HG02870 (cell line): ENCODE data around the gene ARHGAP6.

Experiments
- ATAC-seq: cut with Tn5 transposase; IDR thresholded peaks from one replicate; pipeline ENCODE4 v1.9.1; 2021; ENCODE audit warnings: mild to moderate bottlenecking, moderate library complexity; ENCODE audit not compliant: unreplicated experiment

ARHGAP6 gene

DNA sequence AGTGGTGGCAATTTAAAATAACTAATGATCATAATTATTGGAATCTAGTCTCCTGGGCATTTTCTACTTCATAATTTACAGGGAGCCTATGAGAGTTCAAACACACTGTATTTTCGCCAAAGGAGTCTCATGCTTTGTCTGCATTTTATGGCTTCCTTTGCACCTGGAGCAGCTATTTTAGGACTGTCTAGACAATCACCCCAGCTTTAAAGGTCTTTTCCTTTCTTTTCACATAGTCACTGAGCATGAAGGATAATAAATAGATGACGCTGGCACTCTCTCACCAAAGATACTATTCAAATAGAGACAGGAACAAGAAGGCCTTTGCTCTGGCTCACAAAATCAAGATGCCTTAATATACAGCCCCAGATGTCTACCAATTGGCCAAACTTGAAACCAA, 329.5 kb downstream of the ARHGAP6 start:
- ATAC-seq, result no peak

DNA sequence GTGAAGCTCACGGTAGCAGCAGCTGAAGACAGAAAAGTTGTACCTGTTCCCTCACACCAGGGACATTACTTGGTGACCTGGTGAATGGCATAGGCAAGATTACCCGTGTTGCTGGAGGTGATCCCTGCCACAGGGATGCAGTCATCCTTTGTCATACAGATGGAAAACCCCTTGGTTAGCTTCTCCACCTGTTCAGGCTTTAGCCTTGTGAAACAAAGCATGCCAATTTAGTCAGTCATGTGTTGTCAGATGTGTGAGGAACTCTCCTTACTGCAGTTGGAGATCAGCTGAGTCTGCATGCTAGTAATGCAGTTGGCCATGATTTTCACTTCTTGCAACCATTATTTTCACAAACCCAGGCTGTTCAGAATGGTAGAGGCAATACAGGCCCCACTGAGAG, 331.6 kb downstream of the ARHGAP6 start:
- no peak for ATAC-seq

DNA sequence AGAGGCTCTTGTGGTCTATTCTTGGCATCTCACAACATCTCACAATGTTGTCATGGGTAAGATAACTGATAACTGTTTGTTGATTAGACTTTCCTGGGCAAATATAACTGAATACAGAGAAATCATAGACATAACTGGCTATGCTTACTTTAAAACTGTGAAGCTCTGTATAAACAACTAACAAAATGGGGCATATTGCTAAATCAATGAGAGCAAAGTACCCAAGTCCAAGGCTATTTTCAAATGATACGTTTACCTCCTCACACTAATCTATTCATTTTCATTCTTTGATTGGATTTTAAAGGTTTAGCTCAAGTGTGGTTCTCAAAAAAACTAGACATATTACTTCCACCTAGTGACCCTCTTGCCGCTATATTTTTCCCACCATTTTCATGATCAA, 333.9 kb downstream of the ARHGAP6 start:
- ATAC-seq, result no peak

DNA sequence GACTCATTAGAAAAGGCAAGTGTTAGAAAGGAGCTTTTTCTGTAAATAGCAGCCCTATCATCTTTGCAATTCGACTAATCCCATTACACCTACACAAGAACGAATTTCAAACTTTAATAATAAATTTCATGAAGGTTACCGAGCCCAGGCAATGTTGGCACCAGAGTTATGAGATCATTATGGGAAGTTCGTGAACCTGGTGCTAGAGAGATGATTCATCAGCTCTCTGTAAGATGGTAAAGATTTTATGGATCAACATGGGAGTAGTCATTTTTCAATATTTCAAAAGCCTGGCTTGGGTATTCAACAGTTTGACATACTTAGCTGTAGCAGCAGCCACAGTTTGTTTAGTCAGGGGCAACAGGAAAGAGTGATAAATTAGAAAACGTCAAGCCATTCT, 336.7 kb downstream of the ARHGAP6 start:
- ATAC-seq, result no peak

DNA sequence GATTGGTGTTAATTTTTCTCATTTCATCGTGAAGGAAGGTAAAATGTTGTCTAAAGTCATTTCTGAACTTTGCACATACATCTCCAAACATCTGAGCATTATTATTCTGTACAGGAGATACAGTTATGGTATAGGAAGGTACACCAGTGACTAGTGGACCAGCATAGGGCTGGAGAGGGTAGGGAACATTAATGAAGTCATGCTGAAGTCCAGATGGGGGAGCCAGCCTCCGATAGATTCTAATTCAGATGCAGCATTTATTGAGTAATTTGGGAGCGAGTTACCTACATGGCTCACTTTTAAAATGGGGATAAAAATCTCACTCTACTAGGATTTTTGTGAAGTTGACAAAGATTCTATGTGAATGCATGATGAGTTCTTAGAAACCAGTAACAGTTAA, 337.6 kb downstream of the ARHGAP6 start:
- ATAC-seq, result no peak

DNA sequence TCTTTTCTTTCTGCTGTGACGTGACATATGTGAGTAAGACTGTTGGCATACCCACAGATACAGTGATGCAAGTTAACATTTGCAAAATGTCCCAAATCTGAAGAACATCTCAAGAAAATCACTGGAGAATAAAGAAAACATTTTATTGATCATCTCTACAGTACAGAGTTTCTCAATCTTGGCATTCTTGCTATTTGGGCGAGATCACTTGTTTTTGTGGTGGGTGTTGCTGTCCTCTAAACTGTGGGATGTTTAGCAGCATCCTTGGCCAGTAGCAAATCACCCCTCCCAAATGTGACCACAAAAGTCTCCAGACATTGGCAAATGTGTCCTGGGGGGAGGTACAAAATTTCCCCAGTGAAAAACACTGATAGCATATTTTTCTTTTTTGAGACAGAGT, 343.7 kb downstream of the ARHGAP6 start:
- ATAC-seq, result no peak

DNA sequence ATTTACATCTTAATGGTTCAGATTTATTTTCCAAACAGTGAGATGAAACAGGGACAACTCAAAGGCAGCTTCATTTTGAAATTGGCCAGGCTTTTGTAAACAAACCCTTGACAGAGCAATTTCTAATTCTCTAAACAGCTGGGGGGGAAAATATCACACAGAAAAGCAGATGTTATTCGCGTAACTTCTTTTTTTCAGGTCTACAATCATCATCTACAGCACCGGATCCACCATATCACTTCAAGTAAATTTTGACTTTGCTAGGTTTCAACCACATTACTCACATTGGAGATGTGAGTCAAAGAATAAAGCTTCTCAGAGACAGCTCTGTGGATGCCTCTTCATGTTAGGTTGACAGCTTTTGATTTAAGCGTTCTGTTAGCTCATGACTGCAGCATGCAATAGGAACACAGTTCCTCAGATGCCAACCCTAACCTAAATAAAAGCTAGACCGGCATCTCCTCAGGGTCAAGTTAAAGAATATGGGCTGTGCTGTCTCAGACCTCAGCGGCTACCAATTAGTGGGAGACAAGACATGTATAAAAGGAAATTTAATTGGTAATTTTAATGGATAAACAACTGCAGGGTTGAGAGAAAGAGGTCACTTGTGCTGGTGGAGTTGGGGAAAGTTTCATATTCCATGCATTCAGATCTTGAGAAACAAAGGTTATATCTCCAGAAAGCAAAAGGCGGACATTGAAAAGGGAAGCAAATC, 345.8 kb downstream of the ARHGAP6 start:
- ATAC-seq, result peak; percentile 55

DNA sequence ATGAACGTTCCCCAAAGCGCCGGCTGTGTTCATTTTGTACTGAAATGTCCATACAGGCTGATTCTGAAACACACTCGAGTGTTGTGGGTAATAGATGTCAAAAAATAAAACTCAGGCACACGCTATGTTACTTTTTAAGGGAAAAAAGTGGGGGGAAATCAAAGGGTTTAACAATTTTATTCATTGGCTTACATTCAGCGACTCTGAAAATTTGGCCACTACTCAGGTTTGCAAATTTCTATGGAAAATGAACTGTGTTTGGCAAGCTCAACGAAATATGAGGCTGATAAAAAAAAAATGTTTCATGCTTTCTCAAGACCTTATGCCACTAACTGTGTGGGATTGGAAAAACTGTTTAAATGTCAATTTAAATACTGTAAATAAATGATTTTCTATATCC, 354.0 kb downstream of the ARHGAP6 start:
- ATAC-seq, result no peak

DNA sequence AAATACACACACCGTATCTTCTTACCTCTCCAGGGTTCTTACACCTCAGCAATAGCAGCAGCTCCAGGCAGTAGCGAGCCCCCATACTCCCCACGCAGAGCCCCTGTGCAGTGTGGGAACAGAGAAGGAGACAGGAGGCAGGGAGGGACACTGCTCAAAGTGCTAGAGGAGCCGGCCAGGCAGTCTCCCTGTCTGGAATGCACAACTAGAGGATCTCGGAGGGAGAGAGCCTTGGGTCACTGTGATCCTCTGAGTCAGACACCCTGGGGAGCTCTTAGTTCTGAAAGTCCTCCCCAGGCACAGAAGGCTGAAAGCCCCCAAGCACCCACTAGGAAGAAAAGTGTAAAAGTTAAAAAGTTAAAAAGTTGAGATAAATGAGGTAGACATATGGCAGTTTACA, 356.5 kb downstream of the ARHGAP6 start:
- ATAC-seq, result no peak

DNA sequence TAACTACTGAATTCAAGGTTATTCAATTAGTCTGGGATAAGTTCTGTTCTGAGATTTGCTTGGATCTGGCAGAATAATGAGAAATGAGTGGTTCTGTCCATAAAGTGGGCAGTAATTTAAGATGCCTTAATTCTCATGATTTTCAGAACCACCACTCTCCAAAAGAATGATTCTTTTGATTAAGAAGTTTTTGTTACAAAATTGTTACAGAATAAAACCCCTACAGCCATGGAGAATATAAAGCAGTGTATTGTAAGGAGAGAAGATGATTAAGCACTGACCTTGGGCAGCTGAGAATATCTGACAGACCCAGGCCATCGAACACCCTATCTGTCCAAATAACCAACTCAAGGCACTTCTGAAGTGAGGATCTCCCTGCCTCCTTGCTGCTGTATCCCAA, 360.1 kb downstream of the ARHGAP6 start:
- no peak for ATAC-seq

DNA sequence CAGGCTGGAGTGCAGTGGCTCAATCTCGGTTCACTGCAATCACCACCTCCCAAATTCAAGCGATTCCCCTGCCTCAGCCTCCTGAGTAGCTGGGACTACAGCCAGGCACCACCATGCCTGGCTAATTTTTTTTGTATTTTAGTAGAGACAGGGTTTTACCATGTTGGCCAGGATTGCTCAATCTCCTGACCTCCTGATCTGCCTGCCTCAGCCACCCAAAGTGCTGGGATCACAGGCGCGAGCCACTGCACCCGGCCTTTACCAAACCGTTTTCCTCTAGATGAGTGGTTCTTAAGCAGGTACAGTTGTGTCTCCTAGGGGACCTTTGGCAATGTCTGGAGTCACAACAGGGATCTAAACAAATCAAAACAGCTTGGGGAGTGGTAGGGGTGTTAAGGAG, 360.9 kb downstream of the ARHGAP6 start:
- no peak for ATAC-seq

DNA sequence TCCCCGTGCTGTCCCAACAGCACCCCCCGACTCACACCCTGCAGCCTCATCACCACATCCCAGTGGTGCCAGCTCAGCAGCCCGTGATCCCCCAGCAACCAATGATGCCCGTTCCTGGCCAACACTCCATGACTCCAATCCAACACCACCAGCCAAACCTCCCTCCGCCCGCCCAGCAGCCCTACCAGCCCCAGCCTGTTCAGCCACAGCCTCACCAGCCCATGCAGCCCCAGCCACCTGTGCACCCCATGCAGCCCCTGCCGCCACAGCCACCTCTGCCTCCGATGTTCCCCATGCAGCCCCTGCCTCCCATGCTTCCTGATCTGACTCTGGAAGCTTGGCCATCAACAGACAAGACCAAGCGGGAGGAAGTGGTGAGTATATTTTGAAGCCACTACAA, 367.1 kb downstream of the ARHGAP6 start:
- no peak for ATAC-seq

DNA sequence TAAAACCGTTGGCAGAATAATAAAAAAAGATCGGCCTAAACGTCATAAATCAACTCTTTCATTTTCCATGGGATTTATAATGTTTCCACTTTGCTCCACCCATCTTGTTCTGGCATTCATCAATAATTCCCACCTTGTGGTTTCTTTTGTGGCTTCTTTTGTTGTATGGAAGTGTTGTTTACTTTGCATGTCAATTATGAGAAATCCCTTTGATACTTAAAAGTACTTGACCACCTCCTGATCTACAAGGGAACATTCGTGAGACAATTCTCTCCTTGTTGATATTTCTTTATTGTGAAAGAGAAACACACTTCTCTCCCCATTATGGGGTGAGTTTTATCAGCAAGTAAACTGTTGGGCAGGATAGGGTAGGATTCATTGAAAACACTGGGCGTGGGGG, 369.7 kb downstream of the ARHGAP6 start:
- no peak for ATAC-seq

DNA sequence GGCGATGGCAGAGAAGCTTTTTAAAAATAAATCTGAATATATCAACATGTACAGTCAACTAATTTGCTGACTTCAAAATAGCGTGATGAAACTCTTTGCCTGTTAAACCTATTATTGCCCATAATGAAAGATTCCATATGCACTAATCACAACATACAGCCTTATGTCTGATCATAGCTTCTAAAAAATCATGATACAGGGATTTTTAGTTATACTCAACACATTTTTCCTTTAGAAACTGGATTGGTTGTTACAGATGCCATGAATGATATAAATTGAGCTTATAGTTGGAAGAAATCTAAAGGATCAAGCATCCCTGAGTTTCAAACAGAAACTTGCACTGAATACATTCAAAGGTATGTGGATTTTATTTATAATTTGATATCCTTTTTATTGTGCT, 372.6 kb downstream of the ARHGAP6 start, which contains the start of gene AMELX:
TSS of gene AMELX (plus strand) at position 301 of the 400 bp plus-strand sequence. CDS start 1,376 bp downstream, outside the sequence.
- no peak for ATAC-seq

DNA sequence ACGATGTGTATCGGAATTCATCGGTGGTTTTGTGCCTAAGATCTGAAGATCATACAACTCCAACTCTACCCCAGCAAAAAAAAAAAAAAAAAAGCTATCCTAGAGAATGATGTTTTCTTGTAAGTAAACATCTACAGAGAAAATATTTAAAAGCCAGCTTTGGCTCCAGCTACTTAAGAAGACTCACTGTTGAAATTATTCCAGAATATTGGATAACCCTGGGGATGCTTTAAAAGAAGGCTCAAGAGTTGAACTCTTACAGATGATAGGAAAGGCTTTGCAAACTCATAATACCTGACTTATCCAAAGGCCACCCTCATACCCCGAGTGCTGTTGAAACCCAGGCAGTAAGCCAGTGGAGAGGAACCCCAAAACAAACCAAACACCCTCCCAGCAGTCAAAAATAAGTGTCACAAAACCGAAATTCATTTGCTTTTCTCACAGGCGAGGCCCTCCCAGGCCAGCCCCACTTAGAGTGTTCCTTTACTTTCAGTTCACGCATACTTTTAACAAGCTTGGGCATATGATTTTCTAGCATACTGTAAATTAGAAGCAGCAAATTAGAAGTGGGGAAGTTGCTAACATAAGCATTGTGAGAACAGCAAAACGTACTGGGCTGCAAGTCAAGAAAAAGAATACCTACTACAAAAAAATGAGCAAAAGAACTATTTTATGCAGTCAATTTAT, 375.2 kb downstream of the ARHGAP6 start:
- no peak for ATAC-seq

DNA sequence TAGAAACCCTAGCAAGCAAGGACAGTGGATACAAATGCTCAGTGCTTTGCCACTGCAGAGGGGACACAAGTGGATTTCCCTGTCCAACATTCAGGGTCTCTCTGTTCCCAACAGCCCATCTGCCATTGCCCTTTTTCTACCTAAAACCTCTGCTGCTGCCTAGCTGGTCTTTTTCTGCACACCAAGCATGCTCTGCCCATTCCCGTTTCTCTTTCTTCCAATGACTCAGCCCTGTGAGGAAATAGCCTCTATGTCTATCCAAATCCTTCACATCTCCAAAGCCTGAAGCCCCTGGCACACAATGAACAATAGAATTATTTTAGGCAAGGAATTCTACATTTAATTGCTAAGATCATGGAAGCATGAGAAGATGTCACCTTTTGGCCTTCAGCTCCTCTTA, 378.2 kb downstream of the ARHGAP6 start:
- no peak for ATAC-seq

DNA sequence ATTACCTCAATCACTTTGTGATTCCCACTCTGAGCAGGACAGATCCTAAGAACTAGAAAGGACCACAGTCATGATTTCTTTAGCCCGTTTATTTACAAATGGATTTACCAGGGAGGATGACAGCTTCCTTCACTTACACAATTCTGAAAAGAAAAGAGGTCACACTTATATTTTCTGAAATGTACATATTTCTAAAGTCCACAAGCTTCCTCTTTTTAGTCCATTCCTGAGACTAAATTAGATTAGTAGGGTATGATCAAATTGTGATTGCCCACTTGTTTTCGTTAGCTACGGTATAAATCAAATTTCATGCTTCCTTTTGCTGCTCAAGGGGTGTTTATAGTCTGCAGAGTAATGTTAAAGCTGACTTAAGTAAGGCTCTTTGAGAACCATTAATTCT, 380.1 kb downstream of the ARHGAP6 start:
- no peak for ATAC-seq

DNA sequence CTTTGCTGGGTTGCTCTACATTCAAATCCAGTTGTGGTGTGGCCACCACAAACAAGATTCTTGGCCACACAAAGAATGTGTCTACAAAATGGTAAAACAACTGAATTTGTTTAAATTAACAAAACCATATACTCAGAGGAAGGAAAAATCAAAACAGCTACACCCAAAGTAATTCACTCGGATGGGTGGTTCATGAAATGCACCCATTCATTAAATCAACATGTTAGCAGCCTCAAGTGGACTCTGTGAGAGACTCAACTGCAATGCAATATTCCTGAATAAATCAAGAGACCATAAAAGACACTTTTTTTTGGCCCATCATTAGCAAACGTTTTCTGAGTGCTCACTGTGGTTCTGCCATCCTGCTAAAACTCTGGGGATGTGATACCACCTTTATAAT, 383.7 kb downstream of the ARHGAP6 start:
- ATAC-seq, result no peak

DNA sequence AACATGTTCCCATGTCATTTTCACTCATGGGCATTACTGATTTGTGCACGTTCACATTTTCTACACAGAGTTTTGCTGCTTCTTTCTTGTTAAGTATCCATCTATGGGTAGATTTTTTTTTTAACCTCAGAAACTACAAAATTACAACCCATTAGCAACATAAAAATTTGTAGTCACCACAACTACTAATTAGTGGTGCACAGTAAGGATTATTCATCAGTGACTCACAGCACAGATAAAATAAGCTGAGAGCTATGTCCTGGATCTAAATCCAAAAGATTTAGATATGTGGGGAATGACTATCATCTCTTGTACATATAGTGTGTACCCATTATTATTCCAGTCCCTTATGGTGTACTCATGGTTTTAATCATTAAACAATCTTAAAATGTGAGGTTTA, 392.2 kb downstream of the ARHGAP6 start:
- ATAC-seq, result no peak

DNA sequence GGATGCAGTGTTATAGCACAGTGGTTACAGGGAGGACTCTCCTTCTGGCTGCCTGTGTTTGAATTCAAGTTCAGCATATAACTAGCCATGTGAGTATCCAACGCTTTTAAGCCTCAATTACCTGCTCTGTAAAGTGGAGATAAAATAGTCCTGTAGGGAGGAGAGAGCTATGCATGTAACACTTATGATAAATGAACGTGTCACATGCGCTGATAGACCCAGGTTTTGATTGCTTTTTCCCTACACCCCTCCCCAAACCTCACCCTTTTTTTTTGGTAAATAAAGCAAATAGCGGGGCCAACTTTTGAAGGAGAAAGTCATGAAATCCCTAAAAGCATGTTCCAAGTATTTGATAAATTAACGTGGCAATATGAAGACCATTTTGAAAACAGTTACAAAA, 392.9 kb downstream of the ARHGAP6 start:
- ATAC-seq, result no peak

DNA sequence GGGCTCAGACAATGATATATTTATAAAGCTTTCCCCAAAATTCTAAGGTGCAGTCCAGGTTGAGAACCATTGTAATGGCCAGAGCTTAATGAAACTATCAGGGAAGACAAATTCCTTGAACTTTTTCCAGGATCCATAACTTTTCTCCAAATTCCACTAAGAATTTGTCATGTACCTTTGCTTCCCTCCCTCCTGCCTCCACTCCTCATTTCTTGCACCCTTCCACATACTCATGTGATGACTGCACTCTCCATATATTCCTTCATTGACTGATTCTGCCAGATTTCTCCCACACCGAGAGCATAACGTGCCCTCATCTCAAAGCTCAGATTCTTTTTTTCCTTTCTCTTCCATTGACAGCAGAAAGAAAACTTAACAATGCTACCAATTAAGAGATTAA, 393.4 kb downstream of the ARHGAP6 start:
- ATAC-seq, result no peak

DNA sequence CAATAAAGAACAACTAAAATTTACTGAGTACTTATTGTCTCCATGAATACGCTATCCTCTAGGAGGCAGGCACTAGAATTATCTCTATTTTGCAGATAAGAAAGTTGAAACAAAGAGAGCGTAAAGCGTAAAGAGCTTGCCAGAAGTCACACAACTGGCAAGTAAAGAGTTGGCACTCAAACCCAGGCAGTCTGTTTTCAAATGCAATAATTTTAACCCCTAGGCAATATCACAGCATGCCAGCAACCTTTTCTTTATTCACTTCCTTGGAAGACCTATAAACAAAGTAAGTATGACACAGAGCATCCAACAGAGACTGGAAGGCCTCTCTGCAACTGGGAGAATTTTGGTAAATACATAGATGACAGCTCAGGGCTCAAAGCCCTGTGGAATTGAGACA, 395.7 kb downstream of the ARHGAP6 start:
- ATAC-seq, result no peak

DNA sequence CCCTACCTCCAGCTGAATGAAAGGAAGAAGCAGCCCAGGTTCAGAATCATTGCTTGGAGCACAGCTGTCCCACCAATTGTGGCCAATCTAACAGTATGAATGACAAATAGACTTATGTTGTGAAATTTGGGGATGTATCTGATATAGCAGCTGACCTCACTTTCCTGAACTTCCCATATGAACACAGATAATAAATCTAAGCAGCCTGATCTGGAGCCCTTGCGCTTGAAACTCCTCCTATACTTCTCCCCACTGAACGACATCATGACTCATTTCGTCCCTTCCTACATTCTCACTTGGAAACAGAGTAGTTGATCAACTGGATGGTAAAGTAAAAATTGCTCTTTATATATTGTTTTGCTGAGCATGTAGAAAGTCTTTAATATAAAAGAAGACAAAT, 396.7 kb downstream of the ARHGAP6 start:
- ATAC-seq, result no peak
